OCI-LY3 (cell line): ENCODE results near the gene RBM20.

Experiments used
- H2AFZ ChIP-seq: fragments of 200-600, 300-600 bp; shearing (Covaris generic); 2 replicates; pipeline ENCODE4 v1.6.0; 2014; ENCODE audit warnings: antibody characterized with exemption, low read depth, low read length
- H3K27ac ChIP-seq: fragments of 200-600, 300-600 bp; sonication (generic); 2 replicates; pipeline ENCODE4 v1.5.1; 2014; ENCODE audit warnings: mild to moderate bottlenecking, low read length, moderate library complexity, mixed read lengths
- H3K27me3 ChIP-seq: fragments of 200-600, 300-600 bp; sonication (generic); 2 replicates; pipeline ENCODE4 v1.6.1; 2014; ENCODE audit warnings: low read depth, low read length, mixed read lengths
- H3K36me3 ChIP-seq: fragments of 200-600, 300-600 bp; sonication (generic); replicated peaks from 2 replicates; pipeline ENCODE3; 2014; ENCODE audit warnings: low read depth, low read length, mixed read lengths
- H3K4me1 ChIP-seq: fragments of 300-600, 200-600 bp; sonication (generic); 2 replicates; pipeline ENCODE4 v1.6.1; 2014; ENCODE audit warnings: low read length, mixed read lengths
- H3K4me2 ChIP-seq: fragments of 200-600, 300-600 bp; sonication (generic); 2 replicates; pipeline ENCODE4 v1.6.1; 2014; ENCODE audit warnings: low read length, mixed read lengths
- H3K4me3 ChIP-seq: fragments of 300-600, 200-600 bp; sonication (generic); 2 replicates; pipeline ENCODE4 v1.5.1; 2014; ENCODE audit warnings: antibody characterized with exemption, mild to moderate bottlenecking, low read length, moderate library complexity
- H3K79me2 ChIP-seq: fragments of 300-600, 200-600 bp; shearing (Covaris generic); 2 replicates; pipeline ENCODE4 v1.6.1; 2014; ENCODE audit warnings: mild to moderate bottlenecking, low read length, mixed read lengths
- H3K9ac ChIP-seq: fragments of 300-600, 200-600 bp; shearing (Covaris generic); 2 replicates; pipeline ENCODE4 v1.6.0; 2014; ENCODE audit warnings: mild to moderate bottlenecking, low read length, moderate library complexity
- H3K9me3 ChIP-seq: fragments of 200-600, 300-600 bp; shearing (Covaris generic); 2 replicates; pipeline ENCODE4 v1.6.1; 2014; ENCODE audit warnings: low read length, mixed read lengths; ENCODE audit not compliant: insufficient read depth
- H4K20me1 ChIP-seq: fragments of 200-600, 300-600 bp; sonication (generic); 2 replicates; pipeline ENCODE4 v1.6.1; 2016; ENCODE audit warnings: low read length, mixed read lengths; ENCODE audit not compliant: insufficient read depth
- EZH2phosphoT487 ChIP-seq: fragments of 200-600 bp; shearing (Covaris generic); IDR thresholded peaks from 2 replicates; pipeline ENCODE4 v1.6.1; 2018; ENCODE audit warnings: antibody characterized with exemption, mixed run types, low read depth
- TF ChIP-seq, protein P1 (sequence below): fragments of 200-600, 300-600 bp; sonication (generic); IDR thresholded peaks from 2 replicates; pipeline ENCODE4 v1.5.1; 2014; ENCODE audit warnings: antibody characterized with exemption, low read length, low read depth

Gene RBM20

GRCh38 chr10:110881905-110882304 is 237.8 kb downstream of the RBM20 start:
- no peaks in the 10 kb centered on the region for H3K4me1 ChIP-seq
- H3K79me2 ChIP-seq, result no peaks in the 10 kb centered on the region
- no peak overlapping the region for H3K4me3 ChIP-seq
- H3K36me3 ChIP-seq, result peaks cover 16% of the 10 kb centered on the region
- H3K27me3 ChIP-seq, result no peaks in the 10 kb centered on the region
- TF ChIP-seq, protein P1, sequence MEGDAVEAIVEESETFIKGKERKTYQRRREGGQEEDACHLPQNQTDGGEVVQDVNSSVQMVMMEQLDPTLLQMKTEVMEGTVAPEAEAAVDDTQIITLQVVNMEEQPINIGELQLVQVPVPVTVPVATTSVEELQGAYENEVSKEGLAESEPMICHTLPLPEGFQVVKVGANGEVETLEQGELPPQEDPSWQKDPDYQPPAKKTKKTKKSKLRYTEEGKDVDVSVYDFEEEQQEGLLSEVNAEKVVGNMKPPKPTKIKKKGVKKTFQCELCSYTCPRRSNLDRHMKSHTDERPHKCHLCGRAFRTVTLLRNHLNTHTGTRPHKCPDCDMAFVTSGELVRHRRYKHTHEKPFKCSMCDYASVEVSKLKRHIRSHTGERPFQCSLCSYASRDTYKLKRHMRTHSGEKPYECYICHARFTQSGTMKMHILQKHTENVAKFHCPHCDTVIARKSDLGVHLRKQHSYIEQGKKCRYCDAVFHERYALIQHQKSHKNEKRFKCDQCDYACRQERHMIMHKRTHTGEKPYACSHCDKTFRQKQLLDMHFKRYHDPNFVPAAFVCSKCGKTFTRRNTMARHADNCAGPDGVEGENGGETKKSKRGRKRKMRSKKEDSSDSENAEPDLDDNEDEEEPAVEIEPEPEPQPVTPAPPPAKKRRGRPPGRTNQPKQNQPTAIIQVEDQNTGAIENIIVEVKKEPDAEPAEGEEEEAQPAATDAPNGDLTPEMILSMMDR, result no peak
- no peak for TF ChIP-seq EZH2phosphoT487
- H3K9me3 ChIP-seq, result no peaks in the 10 kb centered on the region
- H3K27ac ChIP-seq, result no peak overlapping the region
- H2AFZ ChIP-seq, result no peak overlapping the region
- no peaks in the 10 kb centered on the region for H4K20me1 ChIP-seq
- H3K4me2 ChIP-seq, result no peak overlapping the region
- no peak overlapping the region for H3K9ac ChIP-seq

DNA sequence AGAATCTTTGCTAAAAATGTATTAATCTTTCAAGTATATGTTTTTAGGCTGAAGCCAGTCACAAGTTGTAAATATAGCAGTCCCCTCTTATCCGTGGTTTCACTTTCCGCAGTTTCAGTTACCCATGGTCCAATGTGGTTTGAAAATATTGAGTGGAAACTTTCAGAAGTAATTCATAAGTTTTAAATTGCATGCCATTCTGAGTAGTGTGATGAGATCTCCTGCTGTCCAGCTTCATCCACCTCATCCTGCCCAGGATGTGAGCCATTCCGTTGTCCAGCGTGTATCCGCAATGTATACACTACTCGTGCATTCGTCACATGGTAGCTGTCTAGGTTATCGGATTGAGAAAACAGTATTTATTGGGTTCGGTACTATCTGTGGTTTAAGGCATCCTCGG is 239.8 kb downstream of the RBM20 start:
- Histone ChIP-seq H3K27ac (no peak overlapping the region), H3K9me3 (no peaks in the 10 kb centered on the region), H3K79me2 (no peaks in the 10 kb centered on the region), H3K36me3 (peaks cover 13% of the 10 kb centered on the region), H3K9ac (no peak overlapping the region), H2AFZ (no peak overlapping the region), H3K4me3 (no peak overlapping the region), H3K4me1 (no peaks in the 10 kb centered on the region), H3K27me3 (no peaks in the 10 kb centered on the region), H4K20me1 (no peaks in the 10 kb centered on the region), H3K4me2 (no peak overlapping the region)
- no peak for TF ChIP-seq EZH2phosphoT487

GRCh38 chr10:110885932-110886674 is 242.0 kb downstream of the RBM20 start:
- Histone ChIP-seq H3K79me2 (no peaks in the 10 kb centered on the region), H3K4me3 (no peak overlapping the region), H3K9ac (no peak overlapping the region), H3K27ac (no peak overlapping the region), H2AFZ (no peak overlapping the region), H4K20me1 (no peaks in the 10 kb centered on the region), H3K27me3 (no peaks in the 10 kb centered on the region), H3K4me2 (no peak overlapping the region), H3K4me1 (no peaks in the 10 kb centered on the region), H3K9me3 (no peaks in the 10 kb centered on the region), H3K36me3 (peaks cover 13% of the 10 kb centered on the region)
- TF ChIP-seq, protein P1, result no peak
- TF ChIP-seq EZH2phosphoT487, result no peak

- no peaks in the 10 kb centered on the region for H3K27me3 ChIP-seq
- H2AFZ ChIP-seq, result no peak overlapping the region
- no peaks in the 10 kb centered on the region for H3K4me1 ChIP-seq
- TF ChIP-seq EZH2phosphoT487, result no peak
- TF ChIP-seq, protein P1, result no peak
- no peaks in the 10 kb centered on the region for H3K9me3 ChIP-seq
- H3K4me3 ChIP-seq, result no peak overlapping the region
- no peaks in the 10 kb centered on the region for H3K79me2 ChIP-seq
- no peak overlapping the region for H3K27ac ChIP-seq
- no peaks in the 10 kb centered on the region for H4K20me1 ChIP-seq
- H3K36me3 ChIP-seq, result peaks cover 10% of the 10 kb centered on the region
- no peak overlapping the region for H3K9ac ChIP-seq
- H3K4me2 ChIP-seq, result no peak overlapping the region
These were observed 243.4 kb downstream of the RBM20 start for GRCh38 chr10:110887560-110887959.
